HepG2 (cell line): ENCODE results near the gene TRNT1. TPM values are rescaled to one million over a fixed set of nuclear protein-coding genes. Genes with fewer than 3 reads are reported as not detected.

Experiments used
- EEA1 ChIP-seq: sonication (generic); formaldehyde crosslinking; IDR thresholded peaks from 2 replicates; pipeline ENCODE4 v1.5.1; 2020; ENCODE audit warnings: mild to moderate bottlenecking, missing genetic modification reagents, borderline replicate concordance
- ETS1 ChIP-seq: sonication (generic); formaldehyde crosslinking; IDR thresholded peaks from 2 replicates; pipeline ENCODE4 v1.4.0; 2020; ENCODE audit warnings: missing genetic modification reagents
- FOSL2 ChIP-seq: sonication (generic); formaldehyde crosslinking; IDR thresholded peaks from 2 replicates; pipeline ENCODE4 v1.4.0; 2020; ENCODE audit warnings: missing genetic modification reagents
- GLI4 ChIP-seq: sonication (generic); formaldehyde crosslinking; IDR thresholded peaks from 2 replicates; pipeline ENCODE4 v1.5.1; 2020; ENCODE audit warnings: missing genetic modification reagents, mild to moderate bottlenecking, moderate library complexity, borderline replicate concordance
- GTF3A ChIP-seq: sonication (generic); formaldehyde crosslinking; conservative IDR thresholded peaks from 2 replicates; pipeline ENCODE4 v1.4.0; 2020; ENCODE audit warnings: mild to moderate bottlenecking, missing genetic modification reagents
- MAF1 ChIP-seq: sonication (generic); formaldehyde crosslinking; IDR thresholded peaks from 2 replicates; pipeline ENCODE4 v1.5.0; 2020; ENCODE audit warnings: missing genetic modification reagents, borderline replicate concordance
- MBNL3 ChIP-seq: fragments of 250-450 bp; sonication (Bioruptor Pico); conservative IDR thresholded peaks from 2 replicates; pipeline ENCODE4 v1.8.0; 2022; ENCODE audit warnings: mild to moderate bottlenecking, inconsistent platforms
- MED13 ChIP-seq: sonication (generic); formaldehyde crosslinking; IDR thresholded peaks from 2 replicates; pipeline ENCODE4 v1.5.0; 2020; ENCODE audit warnings: missing genetic modification reagents
- NR3C1 ChIP-seq: sonication (generic); formaldehyde crosslinking; IDR thresholded peaks from 2 replicates; pipeline ENCODE4 v1.4.0; 2020; ENCODE audit warnings: missing genetic modification reagents
- RNF219 ChIP-seq: sonication (generic); formaldehyde crosslinking; IDR thresholded peaks from 2 replicates; pipeline ENCODE4 v1.5.0; 2020; ENCODE audit warnings: mild to moderate bottlenecking, missing genetic modification reagents
- SRSF1 ChIP-seq: fragments of 200-400 bp; formaldehyde crosslinking; optimal IDR thresholded peaks from 2 replicates; pipeline ENCODE3; 2017; ENCODE audit warnings: mild to moderate bottlenecking, low read depth, low read length, moderate library complexity
- TEAD2 ChIP-seq: sonication (generic); formaldehyde crosslinking; IDR thresholded peaks from 2 replicates; pipeline ENCODE4 v1.9.0; 2021; ENCODE audit warnings: missing genetic modification reagents
- ZFP1 ChIP-seq: IDR thresholded peaks from 2 replicates; pipeline ENCODE4 v1.6.1; 2016
- ZMAT5 ChIP-seq: sonication (generic); formaldehyde crosslinking; IDR thresholded peaks from 2 replicates; pipeline ENCODE4 v1.5.0; 2020; ENCODE audit warnings: mild to moderate bottlenecking, low read depth, missing genetic modification reagents, borderline replicate concordance
- ZNF232 ChIP-seq: sonication (generic); formaldehyde crosslinking; IDR thresholded peaks from 2 replicates; pipeline ENCODE4 v1.4.0; 2020; ENCODE audit warnings: missing genetic modification reagents, borderline replicate concordance
- ZNF282 ChIP-seq: fragments of 450-650 bp; IDR thresholded peaks from 2 replicates; pipeline ENCODE4 v1.6.1; 2018; ENCODE audit not compliant: partially characterized antibody
- ZNF33A ChIP-seq: sonication (generic); formaldehyde crosslinking; IDR thresholded peaks from 2 replicates; pipeline ENCODE4 v1.5.1; 2020; ENCODE audit warnings: missing genetic modification reagents, mild to moderate bottlenecking, moderate library complexity, borderline replicate concordance
- ZNF550 ChIP-seq: sonication (generic); formaldehyde crosslinking; IDR thresholded peaks from 2 replicates; pipeline ENCODE4 v1.4.0; 2020; ENCODE audit warnings: mild to moderate bottlenecking, missing genetic modification reagents, borderline replicate concordance
- ZNF577 ChIP-seq: sonication (generic); formaldehyde crosslinking; IDR thresholded peaks from 2 replicates; pipeline ENCODE4 v1.4.0; 2020; ENCODE audit warnings: mild to moderate bottlenecking, low read depth, missing genetic modification reagents, borderline replicate concordance
- ZNF629 ChIP-seq: sonication (generic); formaldehyde crosslinking; conservative IDR thresholded peaks from 2 replicates; pipeline ENCODE4 v1.5.0; 2020; ENCODE audit warnings: missing genetic modification reagents
- ZNF782 ChIP-seq: sonication (generic); formaldehyde crosslinking; IDR thresholded peaks from 2 replicates; pipeline ENCODE4 v1.4.0; 2020; ENCODE audit warnings: missing genetic modification reagents, mild to moderate bottlenecking, borderline replicate concordance
- ZNF816 ChIP-seq: sonication (generic); formaldehyde crosslinking; IDR thresholded peaks from 2 replicates; pipeline ENCODE4 v1.8.0; 2022; ENCODE audit warnings: missing genetic modification reagents, mild to moderate bottlenecking, borderline replicate concordance
- ZNF879 ChIP-seq: sonication (generic); formaldehyde crosslinking; IDR thresholded peaks from 2 replicates; pipeline ENCODE4 v1.8.1; 2023; ENCODE audit warnings: missing genetic modification reagents
- ZSCAN21 ChIP-seq: sonication (generic); formaldehyde crosslinking; IDR thresholded peaks from 2 replicates; pipeline ENCODE4 v1.8.0; 2022; ENCODE audit warnings: mild to moderate bottlenecking, missing genetic modification reagents, moderate library complexity, borderline replicate concordance
- ZUFSP ChIP-seq: sonication (generic); formaldehyde crosslinking; IDR thresholded peaks from 2 replicates; pipeline ENCODE4 v1.9.0; 2021; ENCODE audit warnings: missing genetic modification reagents, mild to moderate bottlenecking, borderline replicate concordance
- polyA plus RNA-seq, 8 experiments: library from polyadenylated mRNA; depleted of rRNA in 3 of 8; stranded (reverse) in 7 of 8; unstranded in 1 of 8; fragments of >200 nt; fragmentation: Illumina TruSeq in 4 of 8; extraction: Trizol in 4 of 8; gene quantifications; 2 replicates each; pipeline versions ENCODE4 v1.2.1 to v1.2.3, GENCODE V29; 2011 to 2016; ENCODE audit warnings: low read depth in 4 of 8, missing spikeins in 1 of 8, mixed read lengths in 1 of 8; ENCODE audit not compliant: insufficient read depth in 1 of 8
- total RNA-seq, 5 experiments: library from RNA; depleted of rRNA; stranded (reverse); fragments of >200 nt; fragmentation: Illumina TruSeq; extraction: Trizol; gene quantifications; 2 replicates each; pipeline ENCODE4 v1.2.3, GENCODE V29; 2016; ENCODE audit warnings: low read depth in 1 of 5

Gene TRNT1
- total and polyA plus RNA-seq, 2 of the 13 experiments (the other 11 are each of a cell fraction or from before 2014, with no cell fraction given) = 9.4 to 27.7 TPM

GRCh38 chr3:3179407-3180094, 52.8 kb downstream of the TRNT1 start, which contains the start of gene CRBN (continued):
- TF ChIP-seq RNF219 (CRISPR knock-in tag) (no peak), ZMAT5 (no peak), MED13 (CRISPR knock-in tag) (no peak), GTF3A (CRISPR knock-in tag) (0 out of 2 replicates have a peak, but pooled peaks have one; percentile 29), GLI4 (no peak; the same call in 1 of the 2 replicates), ZNF232 (peak; percentile 91), ZNF816 (CRISPR knock-in tag) (peak; percentile 68; the same call in 1 of the 2 replicates), ZNF33A (CRISPR knock-in tag) (peak; percentile 82; the same call in 1 of the 2 replicates), EEA1 (CRISPR knock-in tag) (no peak), ZNF282 (no peak), ETS1 (CRISPR knock-in tag) (0 out of 2 replicates have a peak, but pooled peaks have one; percentile 74), MAF1 (CRISPR knock-in tag) (peak; percentile 89), FOSL2 (CRISPR knock-in tag) (peak; percentile 71), ZNF782 (peak; percentile 79), SRSF1 (peak; percentile 69), ZNF629 (CRISPR knock-in tag) (peak; percentile 33), ZNF577 (CRISPR knock-in tag) (no peak), ZFP1 (CRISPR knock-in tag) (0 out of 2 replicates have a peak, but pooled peaks have one; percentile 32), ZNF550 (CRISPR knock-in tag) (no peak), TEAD2 (no peak), ZUFSP (CRISPR knock-in tag) (no peak), NR3C1 (CRISPR knock-in tag) (no peak), ZSCAN21 (peak; percentile 49; the same call in 1 of the 2 replicates), ZNF879 (CRISPR knock-in tag) (no peak), MBNL3 (CRISPR knock-in tag) (no peak)
